Glutamatergic neuron (in vitro differentiated cells): ENCODE measurements around the gene C9orf57. TPM values are rescaled to one million over a fixed set of nuclear protein-coding genes. Genes with fewer than 3 reads are reported as not detected.
"Not testable (repeated sequence)": the region's sequence is repeated elsewhere in the genome, so short reads cannot be mapped to it uniquely, and the experiment has no call there.

ENCODE experiments used
- DNase-seq: peaks from one replicate; pipeline ENCODE4 v3.0.0; 2022
- H3K27ac Mint-ChIP-seq: one replicate; pipeline ENCODE4 v1.8.0; 2020; ENCODE audit warnings: mild to moderate bottlenecking, mixed read lengths, inconsistent platforms; ENCODE audit not compliant: unreplicated experiment
- H3K27me3 Mint-ChIP-seq: one replicate; pipeline ENCODE4 v1.8.0; 2020; ENCODE audit warnings: mild to moderate bottlenecking, moderate library complexity, mixed read lengths, inconsistent platforms; ENCODE audit not compliant: unreplicated experiment
- H3K36me3 Mint-ChIP-seq: one replicate; pipeline ENCODE4 v1.8.0; 2020; ENCODE audit warnings: mild to moderate bottlenecking, mixed read lengths, inconsistent platforms; ENCODE audit not compliant: unreplicated experiment
- H3K4me1 Mint-ChIP-seq: one replicate; pipeline ENCODE4 v1.8.0; 2020; ENCODE audit warnings: mild to moderate bottlenecking, low read depth, mixed read lengths, inconsistent platforms; ENCODE audit not compliant: unreplicated experiment
- H3K4me3 Mint-ChIP-seq: one replicate; pipeline ENCODE4 v1.8.0; 2020; ENCODE audit warnings: mild to moderate bottlenecking, mixed read lengths, inconsistent platforms; ENCODE audit not compliant: unreplicated experiment
- H3K9me3 Mint-ChIP-seq: one replicate; pipeline ENCODE4 v1.8.0; 2020; ENCODE audit warnings: mild to moderate bottlenecking, moderate library complexity, mixed read lengths, inconsistent platforms; ENCODE audit not compliant: unreplicated experiment
- total RNA-seq: library from RNA; stranded (reverse); fragmentation: NEBNext Ultra II Directional; extraction: Animal tissue kit (Norgen Biotek cat#: 25700); gene quantifications from one replicate; pipeline ENCODE4 v1.2.1, GENCODE V29; 2021; ENCODE audit not compliant: unreplicated experiment
- TF ChIP-seq, protein P1 (sequence below): fragments of 200-600 bp; sonication (generic); IDR thresholded peaks from one replicate; pipeline ENCODE4 v1.5.0; 2021; ENCODE audit not compliant: partially characterized antibody, unreplicated experiment

Gene C9orf57
- total RNA-seq, 1 donor from 2014 or later = not detected

DNA sequence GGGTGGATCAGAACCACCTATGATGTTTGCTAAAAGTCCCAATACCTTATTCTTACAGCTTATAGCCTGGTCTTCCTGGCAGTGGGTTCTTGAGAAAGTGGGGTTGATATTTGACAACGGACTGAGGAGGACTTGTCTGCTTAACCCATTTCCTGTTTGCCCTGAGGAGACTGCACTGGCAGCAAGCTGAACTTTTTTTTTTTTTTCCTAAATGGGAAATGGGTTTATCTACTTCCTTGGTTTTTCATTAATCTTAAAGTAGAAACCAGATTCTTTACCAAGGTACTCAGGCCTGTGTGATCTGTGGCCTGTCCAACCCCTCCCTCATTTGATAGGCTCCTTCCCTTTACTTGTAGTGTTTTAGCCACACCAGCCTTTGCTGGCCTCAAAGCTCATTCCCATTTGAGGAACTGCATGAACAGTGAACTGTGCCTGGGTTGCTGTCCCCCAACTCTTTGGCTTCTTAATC lies 47.1 kb downstream of the C9orf57 start:
- no peak for DNase-seq
- H3K4me3 Mint-ChIP-seq = no peak overlapping the region
- no peaks in the 10 kb centered on the region for H3K9me3 Mint-ChIP-seq
- TF ChIP-seq, protein P1, sequence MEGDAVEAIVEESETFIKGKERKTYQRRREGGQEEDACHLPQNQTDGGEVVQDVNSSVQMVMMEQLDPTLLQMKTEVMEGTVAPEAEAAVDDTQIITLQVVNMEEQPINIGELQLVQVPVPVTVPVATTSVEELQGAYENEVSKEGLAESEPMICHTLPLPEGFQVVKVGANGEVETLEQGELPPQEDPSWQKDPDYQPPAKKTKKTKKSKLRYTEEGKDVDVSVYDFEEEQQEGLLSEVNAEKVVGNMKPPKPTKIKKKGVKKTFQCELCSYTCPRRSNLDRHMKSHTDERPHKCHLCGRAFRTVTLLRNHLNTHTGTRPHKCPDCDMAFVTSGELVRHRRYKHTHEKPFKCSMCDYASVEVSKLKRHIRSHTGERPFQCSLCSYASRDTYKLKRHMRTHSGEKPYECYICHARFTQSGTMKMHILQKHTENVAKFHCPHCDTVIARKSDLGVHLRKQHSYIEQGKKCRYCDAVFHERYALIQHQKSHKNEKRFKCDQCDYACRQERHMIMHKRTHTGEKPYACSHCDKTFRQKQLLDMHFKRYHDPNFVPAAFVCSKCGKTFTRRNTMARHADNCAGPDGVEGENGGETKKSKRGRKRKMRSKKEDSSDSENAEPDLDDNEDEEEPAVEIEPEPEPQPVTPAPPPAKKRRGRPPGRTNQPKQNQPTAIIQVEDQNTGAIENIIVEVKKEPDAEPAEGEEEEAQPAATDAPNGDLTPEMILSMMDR = no peak
- no peaks in the 10 kb centered on the region for H3K36me3 Mint-ChIP-seq
- H3K27ac Mint-ChIP-seq = no peak overlapping the region
- no peaks in the 10 kb centered on the region for H3K4me1 Mint-ChIP-seq
- no peaks in the 10 kb centered on the region for H3K27me3 Mint-ChIP-seq

DNA sequence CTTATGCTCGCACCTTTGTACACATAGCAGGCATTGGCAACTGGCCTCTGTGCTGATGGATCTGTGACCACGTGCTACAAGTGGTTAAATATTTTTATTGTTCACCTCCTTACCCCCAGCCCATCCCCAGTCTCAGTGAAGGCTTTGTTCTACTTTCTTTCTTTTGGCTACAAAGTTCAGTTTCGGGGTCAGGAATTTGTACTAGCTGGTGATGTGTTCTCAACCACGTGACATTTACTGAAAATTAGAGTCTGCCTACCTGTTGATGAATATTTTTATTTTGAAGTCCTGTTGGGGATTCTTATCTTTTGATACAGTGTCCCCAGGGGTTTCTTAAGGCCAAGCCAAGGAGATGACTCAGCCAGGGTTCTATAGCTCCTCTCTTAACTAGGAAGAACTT lies 47.8 kb downstream of the C9orf57 start:
- no peaks in the 10 kb centered on the region for H3K27me3 Mint-ChIP-seq

DNA sequence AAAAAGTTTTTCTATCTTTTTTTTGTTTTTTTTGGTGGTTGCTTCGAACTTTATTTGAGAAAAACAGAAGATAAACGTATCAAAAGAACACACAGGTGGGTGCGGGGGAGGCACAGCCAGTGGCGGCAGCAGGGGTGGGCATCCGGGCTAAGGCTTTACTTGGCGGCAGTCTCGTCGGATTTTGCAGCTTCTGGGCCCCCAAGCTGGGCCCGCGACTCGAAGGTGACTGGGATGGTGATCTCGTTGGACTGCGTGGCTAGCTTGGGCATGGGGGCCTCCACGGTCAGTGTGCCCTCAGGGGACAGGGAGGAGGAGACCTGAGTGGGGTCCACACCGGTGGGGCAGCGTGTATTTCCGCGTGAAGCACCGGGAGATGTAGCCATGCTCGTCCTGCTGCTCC lies 52.7 kb downstream of the C9orf57 start:
- not testable (repeated sequence) for DNase-seq, H3K27ac Mint-ChIP-seq, H3K36me3 Mint-ChIP-seq

More for the DNA sequence above, 47.8 kb downstream of the C9orf57 start:
- no peak overlapping the region for H3K4me3 Mint-ChIP-seq
- TF ChIP-seq, protein P1 = no peak
- H3K36me3 Mint-ChIP-seq = no peaks in the 10 kb centered on the region
- H3K9me3 Mint-ChIP-seq = no peaks in the 10 kb centered on the region
- H3K4me1 Mint-ChIP-seq = no peaks in the 10 kb centered on the region
- DNase-seq = no peak
- no peak overlapping the region for H3K27ac Mint-ChIP-seq

DNA sequence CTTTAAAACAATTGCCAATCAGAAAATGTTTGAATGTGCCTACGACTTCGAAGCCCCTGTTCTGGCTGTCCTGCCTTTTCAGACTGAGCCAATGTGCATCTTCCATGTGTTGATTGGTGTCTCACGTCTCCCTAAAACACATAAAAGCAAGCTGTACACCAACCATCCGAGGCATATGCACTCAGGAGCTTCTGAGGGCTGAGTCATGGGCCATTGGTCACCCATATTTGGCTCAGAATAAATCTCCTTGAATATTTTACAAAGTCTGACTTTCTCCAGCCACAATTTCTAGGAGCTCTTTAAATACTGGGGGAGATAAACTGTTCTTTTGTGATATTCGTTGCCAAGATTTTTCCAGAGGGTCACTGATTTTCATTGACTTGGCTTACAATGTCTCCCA lies 53.9 kb downstream of the C9orf57 start:
- H3K27me3 Mint-ChIP-seq = peaks cover 2% of the 10 kb centered on the region
- TF ChIP-seq, protein P1 = no peak
- H3K9me3 Mint-ChIP-seq = peaks cover 1% of the 10 kb centered on the region
- no peak overlapping the region for H3K4me3 Mint-ChIP-seq
- DNase-seq = no peak
- H3K4me1 Mint-ChIP-seq = peaks cover 2% of the 10 kb centered on the region
- peaks cover 5% of the 10 kb centered on the region for H3K36me3 Mint-ChIP-seq
- H3K27ac Mint-ChIP-seq = no peak overlapping the region

More for the DNA sequence above, 52.7 kb downstream of the C9orf57 start:
- H3K27me3 Mint-ChIP-seq, H3K9me3 Mint-ChIP-seq, H3K4me3 Mint-ChIP-seq, H3K4me1 Mint-ChIP-seq: not testable (repeated sequence)

DNA sequence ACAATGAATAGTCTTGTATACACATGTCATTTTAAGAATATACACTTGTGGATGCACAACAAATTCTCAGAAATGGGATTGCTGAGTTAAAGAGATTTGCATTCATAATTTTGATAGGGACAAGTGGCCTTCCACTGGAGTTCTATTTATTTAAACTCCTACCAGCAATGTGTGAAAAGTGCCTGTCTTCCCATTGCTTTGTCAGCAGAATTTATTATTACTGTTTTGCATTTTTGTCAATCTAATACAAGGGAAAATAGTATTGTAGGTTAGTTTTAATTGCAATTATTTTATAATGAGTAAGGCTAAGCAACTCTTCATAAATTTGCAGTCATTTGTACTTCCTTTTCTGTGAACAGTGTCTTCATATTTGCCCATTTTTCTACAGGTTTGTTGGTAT lies 55.0 kb downstream of the C9orf57 start:
- peaks cover 2% of the 10 kb centered on the region for H3K27me3 Mint-ChIP-seq
- H3K4me1 Mint-ChIP-seq = peaks cover 2% of the 10 kb centered on the region
- TF ChIP-seq, protein P1 = no peak
- no peak overlapping the region for H3K27ac Mint-ChIP-seq
- DNase-seq = no peak
- H3K4me3 Mint-ChIP-seq = no peak overlapping the region
- peaks cover 6% of the 10 kb centered on the region for H3K36me3 Mint-ChIP-seq
- H3K9me3 Mint-ChIP-seq = peaks cover 1% of the 10 kb centered on the region

Other genes starting within 250 kb of the C9orf57 start
- gene ABHD17B, start 149.4 kb downstream of the C9orf57 start, total RNA-seq = 41.2 TPM
- 11.1 TPM for gene C9orf85, start 149.0 kb downstream of the C9orf57 start, total RNA-seq
- gene GDA, start 88.8 kb upstream of the C9orf57 start, total RNA-seq = 1.2 TPM